Peyer's patch (tissue), 4 donors: ENCODE measurements around the gene ANKFN1.

ENCODE experiments used
- CTCF ChIP-seq, 6 experiments: fragments of 450-650 bp in 4 of 6; fragments of 200-600 bp in 2 of 6; sonication (generic) in 1 of 6; IDR thresholded peaks; one replicate each; pipeline ENCODE4 v1.5.1; 2017 to 2019; ENCODE audit warnings: antibody characterized with exemption in 6 of 6, mild to moderate bottlenecking in 3 of 6, moderate library complexity in 1 of 6
- POLR2A ChIP-seq, 2 donors: fragments of 450-650 bp; IDR thresholded peaks; one replicate each; pipeline ENCODE4 v1.5.1; 2017; ENCODE audit warnings: antibody characterized with exemption in 2 of 2, mild to moderate bottlenecking in 2 of 2, moderate library complexity in 2 of 2

GRCh38 chr17:56482229-56482628 lies 329.0 kb downstream of the ANKFN1 start:
- no peak for TF ChIP-seq CTCF (IDR thresholded peaks at IDR 0.05)
- no peak for TF ChIP-seq POLR2A (IDR thresholded peaks at IDR 0.05)
